Measurements from ENCODE around the gene TOMM20. TPM values are rescaled to one million over a fixed set of nuclear protein-coding genes. Genes with fewer than 3 reads are reported as not detected.
"Not testable (repeated sequence)": the region's sequence is repeated elsewhere in the genome, so short reads cannot be mapped to it uniquely, and the experiment has no call there.

The TOMM20 gene
- total RNA-seq, 1 donor from 2014 or later: 89.1 TPM

- Mint-ChIP-seq H3K27ac (ENCODE audit: unreplicated experiment) (no peak overlapping the region), H3K36me3 (ENCODE audit: low read depth) (no peaks in the 10 kb centered on the region), H3K4me1 (ENCODE audit: low read depth) (peaks cover 15% of the 10 kb centered on the region), H3K27me3 (ENCODE audit: low read depth) (no peaks in the 10 kb centered on the region), H3K4me3 (ENCODE audit: unreplicated experiment) (no peak overlapping the region), H3K9me3 (ENCODE audit: low read depth) (no peaks in the 10 kb centered on the region)
- TF ChIP-seq CTCF (IDR thresholded peaks at IDR 0.05): no peak
- DNase-seq (ENCODE audit: low spot score): no peak
Observed at GRCh38 chr1:235102259-235102582, 26.4 kb downstream of the TOMM20 start.

GRCh38 chr1:235101558-235102258, 26.9 kb downstream of the TOMM20 start:
- DNase-seq (ENCODE audit: low spot score): no peak
- Mint-ChIP-seq H3K27ac (ENCODE audit: unreplicated experiment) (no peak overlapping the region), H3K27me3 (ENCODE audit: low read depth) (no peaks in the 10 kb centered on the region), H3K4me1 (ENCODE audit: low read depth) (peaks cover 15% of the 10 kb centered on the region), H3K9me3 (ENCODE audit: low read depth) (no peaks in the 10 kb centered on the region), H3K4me3 (ENCODE audit: unreplicated experiment) (no peak overlapping the region), H3K36me3 (ENCODE audit: low read depth) (no peaks in the 10 kb centered on the region)
- TF ChIP-seq CTCF (IDR thresholded peaks at IDR 0.05): no peak

- no peaks in the 10 kb centered on the region for H3K27me3 Mint-ChIP-seq (ENCODE audit: low read depth)
- DNase-seq (ENCODE audit: low spot score): peak; percentile 82
- no peak overlapping the region for H3K4me3 Mint-ChIP-seq (ENCODE audit: unreplicated experiment)
- no peak overlapping the region for H3K27ac Mint-ChIP-seq (ENCODE audit: unreplicated experiment)
- no peaks in the 10 kb centered on the region for H3K36me3 Mint-ChIP-seq (ENCODE audit: low read depth)
- TF ChIP-seq CTCF (IDR thresholded peaks at IDR 0.05): no peak
- peaks cover 15% of the 10 kb centered on the region for H3K4me1 Mint-ChIP-seq (ENCODE audit: low read depth)
- no peaks in the 10 kb centered on the region for H3K9me3 Mint-ChIP-seq (ENCODE audit: low read depth)
Observed at GRCh38 chr1:235100194-235100772, 28.4 kb downstream of the TOMM20 start.

GRCh38 chr1:235098991-235099390, 29.6 kb downstream of the TOMM20 start:
- no peaks in the 10 kb centered on the region for H3K36me3 Mint-ChIP-seq (ENCODE audit: low read depth)
- no peak overlapping the region for H3K27ac Mint-ChIP-seq (ENCODE audit: unreplicated experiment)
- no peaks in the 10 kb centered on the region for H3K9me3 Mint-ChIP-seq (ENCODE audit: low read depth)
- H3K4me1 Mint-ChIP-seq (ENCODE audit: low read depth): peaks cover 3% of the 10 kb centered on the region
- no peak overlapping the region for H3K4me3 Mint-ChIP-seq (ENCODE audit: unreplicated experiment)
- TF ChIP-seq CTCF (IDR thresholded peaks at IDR 0.05): no peak
- no peak for DNase-seq (ENCODE audit: low spot score)
- H3K27me3 Mint-ChIP-seq (ENCODE audit: low read depth): no peaks in the 10 kb centered on the region

- Mint-ChIP-seq H3K27me3 (ENCODE audit: low read depth) (no peaks in the 10 kb centered on the region), H3K4me1 (ENCODE audit: low read depth) (peaks cover 5% of the 10 kb centered on the region), H3K9me3 (ENCODE audit: low read depth) (no peaks in the 10 kb centered on the region), H3K4me3 (ENCODE audit: unreplicated experiment) (no peak overlapping the region), H3K27ac (ENCODE audit: unreplicated experiment) (no peak overlapping the region), H3K36me3 (ENCODE audit: low read depth) (no peaks in the 10 kb centered on the region)
- no peak for DNase-seq (ENCODE audit: low spot score)
- TF ChIP-seq CTCF (IDR thresholded peaks at IDR 0.05): no peak
Observed at GRCh38 chr1:235098547-235098946, 30.1 kb downstream of the TOMM20 start.

- not testable (repeated sequence) for H3K27me3 Mint-ChIP-seq (ENCODE audit: low read depth); H3K27ac Mint-ChIP-seq (ENCODE audit: unreplicated experiment); H3K9me3 Mint-ChIP-seq (ENCODE audit: low read depth); H3K4me3 Mint-ChIP-seq (ENCODE audit: unreplicated experiment); DNase-seq (ENCODE audit: low spot score); H3K36me3 Mint-ChIP-seq (ENCODE audit: low read depth); H3K4me1 Mint-ChIP-seq (ENCODE audit: low read depth)
Observed at GRCh38 chr1:235097501-235097900, 31.1 kb downstream of the TOMM20 start.

All from chondrocyte (in vitro differentiated cells).